MCF 10A (cell line): ENCODE data around the gene MRPL24. TPM values are rescaled to one million over a fixed set of nuclear protein-coding genes. Genes with fewer than 3 reads are reported as not detected.

Experiments
- BruUV-seq: library from RNA; stranded (reverse); fragments of 400-500 nt; replicated peaks from 2 replicates; lab custom pipeline; 2021; lab: Mats Ljungman, UMichigan
- CTCF ChIA-PET: fragments of 300-600 bp; sonication (Branson Sonifier 250); formaldehyde crosslinking; extraction: SDS; loops from one replicate; lab custom pipeline; 2021; ENCODE audit warnings: antibody characterized with exemption, inconsistent platforms; lab: Yijun Ruan, JAX
- POLR2A ChIA-PET: fragments of 300-600, 350-650 bp; sonication (Branson Sonifier 250); formaldehyde crosslinking; extraction: SDS; loops from one replicate; lab custom pipeline; 2020; ENCODE audit warnings: antibody characterized with exemption, inconsistent platforms; lab: Yijun Ruan, JAX
- DNase-seq: peaks from one replicate; pipeline ENCODE4 v3.0.0-alpha.2; 2018; ENCODE audit not compliant: unreplicated experiment
- H3K27ac Mint-ChIP-seq: one replicate; pipeline ENCODE4 v1.8.0; 2022; ENCODE audit warnings: mild to moderate bottlenecking, low read depth, mixed read lengths; ENCODE audit not compliant: unreplicated experiment
- H3K27me3 Mint-ChIP-seq: one replicate; pipeline ENCODE4 v1.8.0; 2022; ENCODE audit warnings: mixed read lengths; ENCODE audit not compliant: insufficient read depth, unreplicated experiment
- H3K36me3 Mint-ChIP-seq: one replicate; pipeline ENCODE4 v1.8.0; 2022; ENCODE audit warnings: mild to moderate bottlenecking, moderate library complexity, mixed read lengths; ENCODE audit not compliant: insufficient read depth, unreplicated experiment
- H3K4me1 Mint-ChIP-seq: one replicate; pipeline ENCODE4 v1.8.0; 2022; ENCODE audit warnings: mixed read lengths; ENCODE audit not compliant: insufficient read depth, unreplicated experiment
- H3K4me3 Mint-ChIP-seq: one replicate; pipeline ENCODE4 v1.8.0; 2022; ENCODE audit warnings: mild to moderate bottlenecking, moderate library complexity, mixed read lengths; ENCODE audit not compliant: unreplicated experiment
- H3K9me3 Mint-ChIP-seq: one replicate; pipeline ENCODE4 v1.8.0; 2022; ENCODE audit warnings: mixed read lengths; ENCODE audit not compliant: unreplicated experiment
- intact Hi-C: fragments of 100-400 bp; cut with micrococcal nuclease; formaldehyde crosslinking; loops from 2 replicates; pipeline ENCODE4 v1.14.1; 2022
- total RNA-seq: library from RNA; stranded (reverse); gene quantifications from 2 replicates; pipeline ENCODE4 v1.2.3, GENCODE V29; 2022
- TF ChIP-seq, protein P1 (sequence below): fragments of 200-600 bp; IDR thresholded peaks from one replicate; pipeline ENCODE4 v1.8.0; 2022; ENCODE audit warnings: antibody characterized with exemption, mild to moderate bottlenecking; ENCODE audit not compliant: unreplicated experiment

Gene MRPL24
- total RNA-seq, 1 experiment from 2014 or later, result 233 TPM

DNA sequence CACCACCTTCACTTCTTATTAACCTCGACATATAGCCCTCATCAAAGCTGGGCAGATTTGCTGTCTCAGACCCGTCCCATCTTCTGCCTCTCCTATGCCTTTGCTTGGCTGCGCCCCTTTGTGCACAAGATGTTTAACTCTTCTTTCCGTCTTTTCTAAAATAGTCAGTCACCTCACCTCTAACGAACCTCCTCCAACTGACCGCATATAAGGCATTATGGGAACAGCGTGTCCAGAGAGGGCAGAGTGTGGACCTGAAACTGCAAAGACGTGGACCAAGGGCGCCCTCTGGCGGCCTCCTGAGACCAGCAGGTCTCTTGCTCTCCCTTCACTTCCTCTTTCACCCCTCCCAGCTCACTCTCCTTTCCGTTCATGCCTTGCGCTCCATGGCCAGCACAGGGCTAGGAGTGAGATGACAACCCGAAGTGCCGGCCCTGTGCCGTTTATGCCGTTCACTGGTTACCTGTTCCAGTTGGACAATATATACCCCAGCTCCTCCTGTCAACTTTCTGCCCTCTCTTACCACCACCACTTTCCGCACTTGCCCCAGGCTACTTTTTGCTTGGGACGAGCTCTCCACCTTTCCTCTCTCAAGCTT lies 15.1 kb downstream of the MRPL24 start:
- intact Hi-C loops, result loop anchor here (1.0 kb wide), 10 partner anchors 15 to 202 kb away; partner anchors contain the start of genes HDGF, NTRK1 and PRCC
- H3K4me3 Mint-ChIP-seq, result no peak overlapping the region
- TF ChIP-seq, protein P1, sequence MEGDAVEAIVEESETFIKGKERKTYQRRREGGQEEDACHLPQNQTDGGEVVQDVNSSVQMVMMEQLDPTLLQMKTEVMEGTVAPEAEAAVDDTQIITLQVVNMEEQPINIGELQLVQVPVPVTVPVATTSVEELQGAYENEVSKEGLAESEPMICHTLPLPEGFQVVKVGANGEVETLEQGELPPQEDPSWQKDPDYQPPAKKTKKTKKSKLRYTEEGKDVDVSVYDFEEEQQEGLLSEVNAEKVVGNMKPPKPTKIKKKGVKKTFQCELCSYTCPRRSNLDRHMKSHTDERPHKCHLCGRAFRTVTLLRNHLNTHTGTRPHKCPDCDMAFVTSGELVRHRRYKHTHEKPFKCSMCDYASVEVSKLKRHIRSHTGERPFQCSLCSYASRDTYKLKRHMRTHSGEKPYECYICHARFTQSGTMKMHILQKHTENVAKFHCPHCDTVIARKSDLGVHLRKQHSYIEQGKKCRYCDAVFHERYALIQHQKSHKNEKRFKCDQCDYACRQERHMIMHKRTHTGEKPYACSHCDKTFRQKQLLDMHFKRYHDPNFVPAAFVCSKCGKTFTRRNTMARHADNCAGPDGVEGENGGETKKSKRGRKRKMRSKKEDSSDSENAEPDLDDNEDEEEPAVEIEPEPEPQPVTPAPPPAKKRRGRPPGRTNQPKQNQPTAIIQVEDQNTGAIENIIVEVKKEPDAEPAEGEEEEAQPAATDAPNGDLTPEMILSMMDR, result peak; percentile 99
- peaks cover 13% of the 10 kb centered on the region for H3K36me3 Mint-ChIP-seq
- no peaks in the 10 kb centered on the region for H3K27me3 Mint-ChIP-seq
- POLR2A ChIA-PET, result interaction anchor here (0.7 to 8.9 kb wide), 23 partner anchors 10 to 442 kb away, joined by 3 to 231 read pairs (median 7); partner anchors contain the start of genes HDGF, MRPL24, PRCC and TMEM79
- H3K4me1 Mint-ChIP-seq, result peaks cover 28% of the 10 kb centered on the region
- peak; percentile 95 for DNase-seq
- CTCF ChIA-PET, result interaction anchor here (0.5 to 39.7 kb wide), 67 partner anchors 8 to 783 kb away, joined by 3 to 2415 read pairs (median 4); partner anchors contain the start of genes CCT3, CRABP2, HAPLN2 and HDGF
- BruUV-seq, result no TSS peak
- no peaks in the 10 kb centered on the region for H3K9me3 Mint-ChIP-seq
- H3K27ac Mint-ChIP-seq, result no peak overlapping the region

DNA sequence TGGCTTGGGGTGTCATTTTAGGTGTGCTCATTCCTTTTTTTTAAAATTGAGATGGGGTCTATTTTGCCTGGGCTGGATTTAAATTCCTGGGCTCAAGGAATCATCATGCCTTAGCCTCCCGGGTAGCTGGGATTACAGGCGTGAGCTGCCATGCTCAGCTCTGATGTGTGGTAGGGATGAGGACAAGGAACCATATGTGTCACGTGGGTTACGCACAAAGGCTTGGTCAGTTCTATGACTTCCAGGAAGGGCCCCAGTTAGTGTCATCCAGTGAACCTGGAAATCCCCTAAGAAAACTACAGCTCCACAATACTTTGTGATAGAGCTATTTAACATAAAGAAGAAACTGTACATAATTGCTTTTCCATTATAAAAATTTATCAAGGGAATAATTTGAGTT lies 19.4 kb downstream of the MRPL24 start:
- Mint-ChIP-seq H3K36me3 (no peaks in the 10 kb centered on the region), H3K4me1 (peaks cover 11% of the 10 kb centered on the region), H3K4me3 (no peak overlapping the region), H3K27ac (peak overlapping the region; percentile 54), H3K9me3 (no peaks in the 10 kb centered on the region), H3K27me3 (no peaks in the 10 kb centered on the region)
- BruUV-seq, result no TSS peak
- ChIA-PET CTCF (interaction anchor here (0.6 to 39.7 kb wide), 12 partner anchors 23 to 1312 kb away, joined by 3 to 2415 read pairs (median 4); partner anchors contain the start of genes CRABP2, HAPLN2, NES and NTRK1), POLR2A (interaction anchor here (0.8 to 1.2 kb wide), 2 partner anchors 32 to 1260 kb away, joined by 3 to 11 read pairs; no protein-coding TSS in a partner anchor)
- TF ChIP-seq, protein P1, result no peak
- DNase-seq, result no peak
- intact Hi-C loops, result no loop called here

DNA sequence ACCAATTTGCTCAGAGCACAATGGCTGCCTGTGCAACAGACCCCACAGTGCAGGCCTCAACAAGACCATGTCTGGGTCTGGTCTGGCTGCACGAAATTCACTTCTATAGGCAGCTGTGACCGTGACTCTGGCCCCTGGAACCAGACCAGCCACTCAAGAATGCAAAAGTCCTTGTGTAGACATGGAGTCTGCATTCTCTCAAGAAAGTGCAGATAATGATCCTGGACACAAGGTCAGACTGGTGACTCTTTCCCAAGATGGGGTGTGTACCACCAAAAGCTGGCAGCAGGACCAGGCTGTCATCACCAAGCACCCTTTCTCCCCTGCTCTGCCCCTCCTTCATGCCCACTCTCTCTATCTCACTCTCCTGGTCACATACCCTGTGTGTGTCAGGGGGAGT lies 19.8 kb downstream of the MRPL24 start:
- no TSS peak for BruUV-seq
- H3K4me1 Mint-ChIP-seq, result peaks cover 11% of the 10 kb centered on the region
- no peak for DNase-seq
- no peak overlapping the region for H3K4me3 Mint-ChIP-seq
- ChIA-PET POLR2A (interaction anchor here (0.7 to 1.6 kb wide), 5 partner anchors 13 to 1260 kb away, joined by 3 to 11 read pairs (median 3); no protein-coding TSS in a partner anchor), CTCF (interaction anchor here (0.7 to 39.7 kb wide), 10 partner anchors 23 to 207 kb away, joined by 3 to 2415 read pairs (median 4); partner anchors contain the start of genes CRABP2, HAPLN2, NES and NTRK1)
- no peaks in the 10 kb centered on the region for H3K36me3 Mint-ChIP-seq
- no peaks in the 10 kb centered on the region for H3K27me3 Mint-ChIP-seq
- H3K27ac Mint-ChIP-seq, result peak overlapping the region; percentile 54
- intact Hi-C loops, result no loop called here
- TF ChIP-seq, protein P1, result no peak
- no peaks in the 10 kb centered on the region for H3K9me3 Mint-ChIP-seq

DNA sequence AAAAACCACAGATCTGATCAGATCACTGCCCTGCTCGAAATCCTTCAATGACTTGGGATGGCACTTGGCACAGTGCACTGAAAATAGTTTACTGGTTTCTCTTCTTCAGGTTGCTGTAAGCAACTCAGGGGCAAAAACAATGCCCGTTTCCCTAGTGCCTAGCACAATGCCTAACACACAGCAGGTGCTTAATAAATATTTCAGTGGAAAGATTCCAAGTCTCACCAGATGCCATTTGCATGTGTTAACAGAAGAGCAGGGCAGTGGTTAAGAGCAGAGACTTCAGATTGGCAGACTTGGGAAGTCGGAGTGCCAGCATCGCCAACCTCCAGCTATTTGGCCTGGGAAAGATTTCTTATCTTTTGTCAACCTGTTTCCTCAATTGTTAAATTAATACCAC lies 23.5 kb downstream of the MRPL24 start:
- intact Hi-C loops, result no loop called here
- Mint-ChIP-seq H3K27me3 (no peaks in the 10 kb centered on the region), H3K36me3 (no peaks in the 10 kb centered on the region), H3K27ac (no peak overlapping the region), H3K4me3 (no peak overlapping the region), H3K4me1 (peaks cover 6% of the 10 kb centered on the region), H3K9me3 (no peaks in the 10 kb centered on the region)
- ChIA-PET POLR2A (interaction anchor here (0.7 kb wide), 1 partner anchor 139 kb away, joined by 4 read pairs; no protein-coding TSS in a partner anchor), CTCF (interaction anchor here (0.7 to 47.2 kb wide), 5 partner anchors 4 to 761 kb away, joined by 3 to 2415 read pairs (median 8); partner anchors contain the start of genes CRABP2, ISG20L2, METTL25B and NES)
- no peak for DNase-seq
- no TSS peak for BruUV-seq
- TF ChIP-seq, protein P1, result no peak
